Amniotic stem cell (primary cell): ENCODE data around the gene TMEM220.
A peak's percentile ranks its signal among the peaks of the same experiment; 100 is the strongest.

Source experiments
- DNase-seq: peaks from one replicate; lab custom pipeline; 2025; lab: John Stamatoyannopoulos, UW

The TMEM220 gene

GRCh38 chr17:10729334-10730193 is at the start of gene TMEM220:
TMEM220 (minus strand) TSS chr17:10730023; CDS start chr17:10729851, 172 bp downstream.
- peak; percentile 22 for DNase-seq

- DNase-seq, result no peak
These were observed 49.8 kb upstream of the TMEM220 start for GRCh38 chr17:10779609-10780008.

- no peak for DNase-seq
These were observed 48.1 kb upstream of the TMEM220 start for GRCh38 chr17:10777890-10778289.

GRCh38 chr17:10777131-10777807 is 47.4 kb upstream of the TMEM220 start:
- no peak for DNase-seq

- DNase-seq, result no peak
These were observed 46.6 kb upstream of the TMEM220 start for GRCh38 chr17:10776381-10776780.

GRCh38 chr17:10775740-10776356 is 46.0 kb upstream of the TMEM220 start:
- DNase-seq, result no peak

GRCh38 chr17:10775058-10775457 is 45.2 kb upstream of the TMEM220 start:
- no peak for DNase-seq

GRCh38 chr17:10773391-10773790 is 43.6 kb upstream of the TMEM220 start:
- no peak for DNase-seq

GRCh38 chr17:10772425-10773380 is 42.9 kb upstream of the TMEM220 start:
- DNase-seq, result no peak

- DNase-seq, result no peak
These were observed 41.3 kb upstream of the TMEM220 start for GRCh38 chr17:10771148-10771547.

- no peak for DNase-seq
These were observed 40.0 kb upstream of the TMEM220 start for GRCh38 chr17:10769840-10770239.

- no peak for DNase-seq
These were observed 39.0 kb upstream of the TMEM220 start for GRCh38 chr17:10768750-10769251.

GRCh38 chr17:10767232-10767631 is 37.4 kb upstream of the TMEM220 start:
- DNase-seq, result no peak

GRCh38 chr17:10762037-10762436 is 32.2 kb upstream of the TMEM220 start:
- no peak for DNase-seq

- DNase-seq, result no peak
These were observed 31.5 kb upstream of the TMEM220 start for GRCh38 chr17:10761281-10761680.

- no peak for DNase-seq
These were observed 28.2 kb upstream of the TMEM220 start for GRCh38 chr17:10758062-10758461.

GRCh38 chr17:10757647-10758046 is 27.8 kb upstream of the TMEM220 start:
- no peak for DNase-seq

- DNase-seq, result no peak
These were observed 27.2 kb upstream of the TMEM220 start for GRCh38 chr17:10757067-10757466.

- no peak for DNase-seq
These were observed 26.8 kb upstream of the TMEM220 start for GRCh38 chr17:10756619-10757018.

- DNase-seq, result no peak
These were observed 26.4 kb upstream of the TMEM220 start for GRCh38 chr17:10756185-10756584.

- DNase-seq, result no peak
These were observed 25.8 kb upstream of the TMEM220 start for GRCh38 chr17:10755592-10756127.
